ENCODE results near the gene TGM6.
A peak's percentile ranks its signal among the peaks of the same experiment; 100 is the strongest.

The TGM6 gene

DNA sequence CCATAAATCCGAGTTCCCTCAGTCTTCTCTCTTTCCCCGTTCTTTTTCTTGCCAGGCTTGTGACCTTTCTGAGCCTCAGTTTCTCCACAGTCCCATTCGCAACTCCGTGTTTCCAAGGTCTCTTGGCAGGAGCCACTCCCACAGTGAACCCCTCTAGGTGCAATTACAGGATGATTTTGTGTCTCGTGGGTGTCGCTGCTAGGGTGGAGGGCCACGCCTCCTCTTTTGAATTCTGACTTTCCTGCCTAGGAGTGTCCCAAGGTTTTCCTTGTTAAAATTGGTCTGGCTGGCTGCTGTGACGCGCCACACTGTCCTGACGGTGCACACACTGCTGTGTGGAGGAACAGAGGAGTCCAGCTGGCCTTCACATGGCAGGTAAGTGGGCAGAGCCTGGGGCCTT is at the start of gene TGM6:
TGM6 (plus strand) TSS at position 301 of the 400 bp plus-strand sequence; CDS start at position 369, 68 bp downstream.
- DNase-seq (ENCODE audit: low read depth) = no peak

DNA sequence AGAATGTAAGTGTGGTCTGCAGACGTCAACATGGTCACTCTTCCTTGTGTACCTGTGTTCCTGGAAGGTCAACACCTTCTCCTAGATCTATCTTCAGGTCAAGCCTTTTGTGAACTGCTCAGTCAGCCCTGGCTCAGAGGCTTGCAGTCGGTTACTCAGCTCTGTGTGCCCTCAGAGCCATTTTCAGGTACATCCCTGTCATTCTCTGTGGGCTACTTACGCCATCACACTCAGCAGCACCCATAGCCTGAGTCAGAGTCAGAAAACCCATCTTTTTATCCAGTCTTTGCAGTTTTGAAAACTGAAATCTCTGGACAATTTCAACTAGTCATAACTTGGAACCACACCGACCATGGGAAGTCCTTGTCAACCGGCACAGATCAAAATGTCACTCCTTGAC is 49.6 kb upstream of the TGM6 start:
- DNase-seq (ENCODE audit: low read depth) = no peak

DNA sequence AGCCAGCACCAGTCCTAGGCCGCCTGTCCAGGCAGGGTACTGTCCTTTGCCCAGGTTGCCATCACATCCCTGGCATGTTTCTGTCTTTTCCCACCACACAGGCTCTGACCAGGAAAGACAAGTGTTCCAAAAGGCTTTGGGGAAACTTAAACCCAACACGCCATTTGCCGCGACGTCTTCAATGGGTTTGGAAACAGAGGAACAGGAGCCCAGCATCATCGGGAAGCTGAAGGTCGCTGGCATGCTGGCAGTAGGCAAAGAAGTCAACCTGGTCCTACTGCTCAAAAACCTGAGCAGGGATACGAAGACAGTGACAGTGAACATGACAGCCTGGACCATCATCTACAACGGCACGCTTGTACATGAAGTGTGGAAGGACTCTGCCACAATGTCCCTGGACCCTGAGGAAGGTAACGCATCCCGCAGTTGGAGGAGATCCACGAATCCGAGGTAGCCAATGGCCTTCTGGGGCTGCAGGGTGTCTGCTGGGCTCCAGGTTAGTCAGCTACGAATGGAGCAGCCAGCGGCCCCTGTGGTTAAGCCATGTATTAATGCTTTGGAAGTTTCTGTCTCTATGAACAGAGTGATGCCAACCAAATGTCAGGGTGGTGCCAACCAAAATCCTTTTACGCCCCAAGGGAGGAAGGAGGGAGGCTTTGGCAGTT is 48.7 kb upstream of the TGM6 start:
- DNase-seq (ENCODE audit: low read depth) = no peak

DNA sequence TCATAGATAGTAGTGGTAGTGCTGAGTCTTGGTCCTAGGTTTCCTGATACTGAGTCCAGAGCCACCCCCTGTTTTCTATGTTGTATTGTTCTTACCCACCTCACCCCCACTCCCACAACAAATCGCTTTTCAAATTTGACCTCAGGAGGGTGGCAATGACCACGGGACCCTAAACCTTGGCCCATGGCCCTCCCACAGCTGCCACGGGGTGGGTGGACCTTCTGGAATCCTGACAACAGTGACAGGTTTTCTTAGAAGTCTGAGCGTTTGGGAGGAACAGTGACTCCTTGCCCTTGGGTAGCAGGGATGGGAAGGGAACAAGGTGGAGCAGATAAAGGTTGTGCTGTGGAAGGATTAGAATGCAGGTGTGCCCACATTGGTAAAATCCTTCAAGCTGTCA is 48.0 kb upstream of the TGM6 start:
- DNase-seq (ENCODE audit: low read depth) = no peak

DNA sequence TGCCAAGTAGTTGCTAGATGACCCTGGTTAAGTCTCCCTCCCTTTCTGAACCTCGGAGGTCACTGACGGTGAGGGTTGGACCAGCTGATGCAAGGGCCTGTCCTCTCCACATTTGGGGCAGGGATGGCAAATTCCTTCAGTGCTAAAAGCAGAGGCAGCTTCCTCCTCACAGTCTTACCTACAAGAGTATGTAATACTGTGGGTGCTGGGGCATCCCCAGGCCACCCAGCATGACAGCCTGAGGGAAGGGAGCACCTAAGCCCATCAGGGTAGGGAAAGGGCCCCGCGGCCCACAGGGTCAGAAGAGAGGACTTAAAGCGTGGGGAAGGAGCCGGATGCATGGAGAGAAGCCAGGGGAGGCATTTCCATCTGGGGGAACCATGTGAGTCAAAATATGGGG is 46.9 kb upstream of the TGM6 start:
- DNase-seq (ENCODE audit: low read depth) = no peak

DNA sequence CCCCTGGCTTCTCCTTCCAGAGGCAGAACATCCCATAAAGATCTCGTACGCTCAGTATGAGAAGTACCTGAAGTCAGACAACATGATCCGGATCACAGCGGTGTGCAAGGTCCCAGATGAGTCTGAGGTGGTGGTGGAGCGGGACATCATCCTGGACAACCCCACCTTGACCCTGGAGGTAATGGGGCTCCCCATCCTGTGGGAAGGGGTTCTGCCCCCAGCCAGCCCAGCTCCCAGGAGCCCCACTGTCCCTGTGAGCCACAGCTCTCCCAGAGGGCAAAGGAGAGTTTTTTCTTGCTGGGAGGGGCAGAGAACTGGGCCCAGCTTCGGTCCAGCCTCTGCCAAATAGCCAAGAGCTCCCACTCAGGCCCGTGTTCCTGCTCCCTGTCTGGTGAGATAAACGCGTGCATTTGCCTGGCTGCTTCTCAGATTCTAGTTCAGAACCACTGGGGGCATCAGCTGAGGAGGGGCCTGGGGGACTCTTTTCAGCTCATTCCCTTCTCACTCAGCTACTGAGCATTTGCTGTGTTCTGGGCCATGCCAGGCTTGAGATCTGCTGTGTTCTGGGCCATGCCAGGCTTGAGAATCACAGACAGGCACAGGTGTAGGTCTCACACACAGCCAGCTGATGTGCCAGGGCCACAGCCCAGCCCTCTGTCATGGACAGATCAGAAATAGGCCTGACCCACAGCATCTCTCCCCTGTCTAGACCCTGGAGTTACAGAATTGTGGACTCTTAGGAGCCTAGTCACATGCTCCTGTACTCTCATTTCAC is 45.4 kb upstream of the TGM6 start:
- no peak for DNase-seq (ENCODE audit: low read depth)

DNA sequence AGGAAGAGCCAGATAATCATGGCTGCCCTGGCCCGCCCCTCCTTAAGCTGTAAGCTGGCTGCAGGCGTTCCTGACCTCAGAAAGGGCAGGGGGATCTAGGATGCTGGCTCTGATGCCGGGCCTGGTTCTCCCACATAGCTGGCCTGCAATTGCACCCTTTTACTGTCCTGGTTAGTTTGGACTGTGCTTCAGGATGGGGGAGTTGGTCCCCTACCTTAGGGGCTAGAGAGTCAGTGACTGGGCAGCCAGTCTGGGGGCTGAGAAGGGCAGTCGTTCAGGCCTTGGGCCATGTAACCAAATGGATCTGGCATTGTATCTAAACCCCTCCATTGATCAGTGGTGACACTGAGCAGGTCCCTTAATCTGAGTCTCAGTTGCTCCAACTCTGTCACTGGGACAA is 44.2 kb upstream of the TGM6 start:
- DNase-seq (ENCODE audit: low read depth) = no peak

DNA sequence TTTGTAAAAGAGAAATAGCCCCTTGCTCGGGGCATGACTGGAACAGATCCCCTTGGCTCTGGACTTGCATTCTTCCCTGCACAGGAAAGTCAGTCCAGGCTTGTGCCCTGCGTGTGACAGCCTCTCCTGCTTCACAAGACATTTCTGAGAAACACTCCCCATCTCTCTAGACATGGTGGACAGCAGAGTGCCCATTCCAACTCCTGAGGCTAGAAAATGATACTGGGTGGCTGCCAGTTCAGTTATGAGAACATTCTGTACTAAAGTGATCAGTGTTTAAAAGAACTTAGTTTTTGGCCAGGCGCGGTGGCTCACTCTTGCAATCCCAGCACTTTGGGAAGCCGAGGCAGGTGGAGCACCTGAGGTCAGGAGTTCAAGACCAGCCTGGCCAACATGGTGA is 43.6 kb upstream of the TGM6 start:
- no peak for DNase-seq (ENCODE audit: low read depth)

DNA sequence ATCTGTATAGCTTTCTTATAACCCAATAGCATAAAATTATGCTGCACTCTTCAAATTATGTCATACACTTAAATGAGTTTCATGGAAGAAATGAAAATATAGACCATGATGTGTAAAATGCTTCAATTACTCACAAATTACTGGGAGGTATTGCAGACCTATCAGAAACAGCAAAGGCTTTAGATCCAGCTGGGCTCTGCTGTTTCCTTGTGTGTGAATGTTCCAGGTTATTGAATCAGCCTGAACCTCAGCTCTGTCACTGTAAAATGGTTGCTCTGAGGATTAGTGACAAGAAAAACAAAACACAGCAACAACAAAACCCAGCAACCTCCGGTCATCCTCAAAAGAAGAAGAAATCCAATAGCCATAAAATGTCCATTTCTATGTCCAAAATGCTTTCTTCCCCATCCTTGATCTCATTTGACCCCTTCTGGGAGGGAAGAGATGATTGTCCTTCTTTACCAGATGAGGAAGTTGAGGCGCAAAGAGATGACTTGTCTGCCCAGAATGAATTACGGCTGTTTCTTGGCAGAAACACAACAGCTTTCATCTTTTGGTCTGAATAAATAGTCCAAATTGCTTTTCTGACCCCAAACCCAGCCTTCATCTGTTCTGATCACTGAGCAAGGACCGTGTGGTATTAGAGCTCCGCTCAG is 42.2 kb upstream of the TGM6 start:
- DNase-seq (ENCODE audit: low read depth) = no peak

DNA sequence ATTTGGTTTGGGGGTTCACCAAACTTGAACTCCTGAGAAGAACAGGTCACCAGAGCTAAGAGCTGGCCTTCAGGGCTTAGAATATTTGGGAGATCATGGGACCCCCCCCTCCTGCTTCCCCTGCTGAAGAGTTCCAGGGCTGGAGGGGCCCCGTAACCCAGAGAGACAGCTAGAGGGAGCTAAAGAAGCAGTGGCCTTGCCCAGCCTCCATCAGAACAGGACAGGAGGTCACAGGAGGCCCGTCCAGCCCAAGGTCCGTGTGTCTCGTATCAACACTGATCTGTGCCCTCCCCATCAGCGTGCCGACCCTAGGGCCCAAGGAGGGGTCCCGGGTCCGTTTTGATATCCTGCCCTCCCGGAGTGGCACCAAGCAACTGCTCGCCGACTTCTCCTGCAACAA is 40.6 kb upstream of the TGM6 start:
- no peak for DNase-seq (ENCODE audit: low read depth)

DNA sequence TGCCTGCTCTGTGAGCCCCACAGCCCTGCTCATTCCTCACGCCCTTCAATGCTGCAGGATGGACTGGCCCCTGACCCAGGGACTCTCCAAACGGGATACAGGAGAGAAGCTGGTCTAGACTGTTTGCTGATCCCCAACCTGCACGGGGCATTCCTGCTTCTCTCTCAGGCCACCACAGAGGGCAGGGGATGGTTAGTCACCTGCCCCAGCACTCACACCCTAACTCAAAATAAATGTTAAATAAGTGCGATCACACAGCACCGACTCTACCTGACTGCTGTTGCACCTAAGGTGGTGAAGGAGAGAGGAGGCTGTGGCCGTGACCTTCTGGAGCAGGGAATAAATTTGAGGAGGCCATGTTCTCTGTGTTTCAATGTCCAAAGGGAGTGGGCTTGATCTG is 39.9 kb upstream of the TGM6 start:
- DNase-seq (ENCODE audit: low read depth) = no peak

DNA sequence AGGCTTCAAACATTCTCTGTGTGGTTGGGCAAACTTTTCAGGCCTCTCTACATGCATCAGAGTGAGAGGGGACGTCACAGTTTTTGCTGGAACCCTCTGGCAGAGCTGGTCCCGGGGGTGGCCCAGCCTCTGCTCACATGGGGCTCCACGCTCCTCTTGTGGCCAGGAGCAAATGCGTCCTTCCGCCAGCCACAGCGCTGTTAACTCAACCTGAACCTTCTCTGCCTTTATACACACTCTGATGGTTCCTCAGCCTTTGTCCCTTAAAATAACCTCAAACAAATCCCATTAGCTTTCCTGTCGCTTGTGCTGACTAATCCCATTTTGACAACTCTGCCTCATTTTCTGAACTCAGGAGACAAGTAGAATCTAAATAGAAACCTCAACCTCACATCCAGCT is 39.4 kb upstream of the TGM6 start:
- no peak for DNase-seq (ENCODE audit: low read depth)

DNA sequence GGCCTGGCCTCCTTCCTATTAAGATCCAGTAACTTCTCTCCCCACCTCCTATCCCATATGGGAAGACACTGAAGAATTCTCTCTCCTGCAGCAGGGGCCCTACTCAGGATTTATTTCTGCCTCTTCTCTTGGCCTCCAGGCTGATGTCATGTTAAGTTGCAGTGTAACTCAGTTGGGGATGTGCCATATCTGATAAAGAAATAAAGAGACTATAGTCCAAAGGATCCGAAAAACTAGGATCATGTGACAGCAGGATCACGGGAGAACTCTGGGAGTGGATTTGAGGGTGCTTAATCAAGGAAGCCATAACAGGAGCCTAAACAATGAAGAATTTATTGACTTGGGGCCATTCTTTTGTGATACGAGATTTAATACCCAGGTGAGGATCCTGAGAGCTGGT is 38.5 kb upstream of the TGM6 start:
- no peak for DNase-seq (ENCODE audit: low read depth)

DNA sequence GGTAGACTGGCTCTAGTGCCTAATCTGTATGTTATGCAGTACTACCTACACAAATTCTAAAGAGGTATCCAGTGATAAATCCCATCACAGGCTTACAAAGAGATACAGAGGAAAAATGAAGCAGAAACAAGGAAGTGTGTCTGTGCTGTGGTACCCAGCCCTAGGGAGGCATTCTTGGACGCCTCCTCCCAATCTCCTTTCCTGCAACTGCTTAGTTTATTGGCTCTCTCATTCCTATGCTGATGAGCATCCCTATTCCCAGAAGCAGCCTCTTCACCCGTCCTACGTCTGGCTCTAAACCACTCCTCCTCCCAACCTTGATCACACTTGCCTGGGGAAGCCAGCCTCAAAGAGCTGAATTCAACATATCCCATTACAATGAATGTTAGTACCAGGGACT is 34.5 kb upstream of the TGM6 start:
- DNase-seq (ENCODE audit: low read depth) = no peak

DNA sequence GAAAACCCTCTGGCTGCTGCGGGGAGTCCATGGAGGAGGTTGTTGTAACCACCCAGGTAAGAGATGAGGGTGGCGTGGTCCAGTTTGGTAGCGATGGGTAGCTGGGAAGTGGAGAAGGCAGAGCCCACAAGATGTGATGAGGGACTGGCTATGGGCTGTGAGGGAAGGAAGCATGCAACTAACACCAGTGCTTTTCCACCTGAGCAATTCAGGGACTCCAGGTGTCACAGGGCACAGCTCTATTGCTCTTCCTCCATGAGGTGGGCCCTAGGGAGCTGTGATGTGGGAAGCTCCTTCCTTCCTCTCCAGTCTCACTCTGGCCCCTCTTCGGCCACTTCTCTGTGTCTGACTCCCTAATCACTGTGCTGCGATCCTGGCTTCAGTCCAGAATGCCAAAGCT is 32.4 kb upstream of the TGM6 start:
- DNase-seq (ENCODE audit: low read depth) = no peak

DNA sequence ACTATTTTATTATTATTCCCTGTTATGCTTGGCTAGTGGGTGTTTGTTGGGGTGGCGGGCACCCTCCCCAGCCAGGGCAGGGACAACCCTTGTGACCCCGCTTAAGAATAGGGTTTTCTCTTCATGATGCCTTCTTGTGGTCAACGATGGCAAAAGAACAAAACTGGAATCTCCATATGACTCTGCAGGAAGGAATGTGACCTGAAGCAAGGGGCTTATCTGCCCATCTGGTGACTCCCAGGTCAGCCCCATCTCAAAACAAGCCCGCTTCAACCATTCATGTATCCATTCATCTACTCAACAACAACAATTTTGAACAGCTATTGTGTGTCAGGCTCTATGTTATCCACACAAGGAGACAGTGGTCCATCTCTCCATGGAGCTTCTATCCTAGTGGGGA is 30.9 kb upstream of the TGM6 start:
- no peak for DNase-seq (ENCODE audit: low read depth)

DNA sequence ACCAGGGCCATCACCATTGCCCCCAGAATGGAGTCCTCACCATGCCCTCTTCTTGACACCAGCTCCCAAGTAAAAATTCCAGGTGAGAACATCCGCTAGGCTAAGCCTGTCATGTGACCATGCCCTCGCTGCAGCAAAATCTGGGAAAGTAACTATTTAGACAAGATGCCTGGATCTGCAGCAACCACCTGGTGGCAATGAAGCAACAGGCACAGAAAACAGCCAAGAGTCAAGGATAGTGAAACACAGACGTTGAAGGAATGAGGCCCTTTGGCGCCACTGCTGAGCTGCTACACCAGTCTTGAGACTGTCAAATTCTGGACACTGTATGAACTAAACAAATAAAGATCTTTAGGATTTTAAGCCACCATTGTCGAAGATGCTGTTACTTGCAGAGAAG is 30.1 kb upstream of the TGM6 start:
- DNase-seq (ENCODE audit: low read depth) = no peak

DNA sequence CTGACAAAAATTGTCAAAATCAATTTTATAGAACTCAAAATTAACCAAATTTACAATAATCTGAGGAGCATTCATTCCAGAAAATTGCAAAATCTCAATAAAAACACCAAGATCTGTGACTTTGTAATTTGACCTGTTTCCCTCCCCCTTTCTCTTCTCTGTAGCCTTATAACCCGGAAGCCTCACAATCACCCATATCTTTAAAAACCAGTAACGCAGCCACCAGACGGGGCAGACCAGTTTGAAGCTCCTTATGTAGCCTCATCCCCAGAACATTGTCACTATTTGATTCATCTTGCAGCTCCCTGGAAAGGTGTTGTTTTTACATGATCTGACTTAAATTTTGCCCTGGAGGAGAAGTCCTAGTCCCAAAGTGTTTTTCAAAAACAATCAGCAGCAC is 27.5 kb upstream of the TGM6 start:
- DNase-seq (ENCODE audit: low read depth) = peak; percentile 48

DNA sequence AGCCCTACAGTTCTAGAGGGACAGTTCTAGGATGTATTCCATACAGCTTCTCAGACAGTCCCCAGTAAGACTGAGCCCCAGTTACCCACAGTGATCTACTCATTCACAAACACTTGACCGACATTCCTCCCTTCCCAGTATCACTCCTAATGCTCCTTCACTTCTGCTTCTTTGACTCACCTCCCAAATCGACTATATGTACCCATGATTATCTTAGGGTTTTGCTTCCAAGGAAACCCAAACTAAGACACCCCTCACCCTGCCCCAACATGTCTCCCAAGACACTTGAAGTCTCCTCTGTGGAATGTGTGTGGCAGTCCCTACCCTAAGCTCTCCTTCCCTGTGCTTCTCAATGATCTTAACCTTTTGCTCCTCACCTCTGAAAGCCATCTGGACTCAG is 23.6 kb upstream of the TGM6 start:
- DNase-seq (ENCODE audit: low read depth) = no peak

DNA sequence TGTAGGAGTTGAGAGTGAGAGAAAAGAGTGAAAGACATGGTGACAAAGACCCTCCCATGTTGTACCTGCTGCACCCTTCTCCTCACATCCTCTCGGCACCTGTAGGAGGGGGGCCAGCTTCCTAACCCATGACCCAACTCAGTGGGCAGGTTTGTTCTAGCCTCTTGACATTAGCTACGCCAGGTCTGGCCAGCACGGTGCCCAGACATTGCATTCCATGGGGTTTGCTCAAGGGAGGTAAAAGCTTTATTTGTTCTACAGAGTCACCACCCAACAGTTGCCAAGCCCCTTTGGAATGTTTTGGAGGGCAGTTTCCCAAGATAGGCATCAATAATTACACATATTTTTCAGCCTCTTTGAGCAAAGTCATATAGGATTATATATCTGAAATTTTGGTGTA is 22.7 kb upstream of the TGM6 start:
- DNase-seq (ENCODE audit: low read depth) = no peak

DNA sequence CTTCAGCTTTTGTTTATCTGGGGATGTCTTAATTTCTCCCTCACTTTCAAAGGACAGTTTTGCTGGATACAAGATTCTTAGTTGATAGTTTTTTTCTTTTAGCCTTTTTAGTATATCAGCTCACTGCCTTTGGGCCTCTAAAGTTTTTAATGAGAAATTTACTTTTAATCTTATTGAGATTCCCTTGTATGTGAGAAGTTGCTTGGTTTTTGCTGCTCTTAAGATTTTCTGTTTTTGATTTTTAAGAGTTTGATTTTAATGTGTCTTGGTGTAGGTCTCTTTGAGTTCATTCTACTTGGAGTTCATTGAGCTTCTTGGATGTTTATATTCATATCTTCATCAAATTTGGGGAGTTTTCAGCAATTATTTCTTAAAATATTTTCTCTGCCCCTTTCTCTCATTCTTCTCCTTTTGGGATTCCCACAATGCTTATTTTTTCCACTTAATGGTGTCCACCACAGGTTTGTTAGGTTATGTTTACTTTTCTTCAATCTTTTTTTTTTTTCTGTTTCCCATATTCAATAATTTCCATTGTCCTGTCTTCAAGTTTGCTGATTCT is 19.6 kb upstream of the TGM6 start:
- no peak for DNase-seq (ENCODE audit: low read depth)

DNA sequence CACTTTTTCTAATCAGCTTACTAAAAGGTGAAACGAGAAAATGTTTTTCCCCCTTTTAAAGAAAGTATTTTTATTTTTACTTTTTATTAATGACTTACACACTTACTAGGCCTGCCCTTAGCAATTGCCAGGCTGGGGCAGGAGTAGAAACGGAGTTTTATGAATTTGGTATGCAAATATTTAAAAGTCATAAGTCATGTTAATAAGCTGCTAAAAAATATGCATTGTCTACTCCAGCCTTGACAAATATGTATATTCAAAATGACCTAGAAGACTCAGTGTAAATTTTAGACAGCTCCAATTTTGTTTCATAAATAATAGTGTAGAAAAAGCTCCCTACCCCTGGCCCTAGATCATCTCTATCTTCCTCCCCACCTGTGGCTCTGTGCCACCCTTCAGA is 17.5 kb upstream of the TGM6 start:
- no peak for DNase-seq (ENCODE audit: low read depth)

DNA sequence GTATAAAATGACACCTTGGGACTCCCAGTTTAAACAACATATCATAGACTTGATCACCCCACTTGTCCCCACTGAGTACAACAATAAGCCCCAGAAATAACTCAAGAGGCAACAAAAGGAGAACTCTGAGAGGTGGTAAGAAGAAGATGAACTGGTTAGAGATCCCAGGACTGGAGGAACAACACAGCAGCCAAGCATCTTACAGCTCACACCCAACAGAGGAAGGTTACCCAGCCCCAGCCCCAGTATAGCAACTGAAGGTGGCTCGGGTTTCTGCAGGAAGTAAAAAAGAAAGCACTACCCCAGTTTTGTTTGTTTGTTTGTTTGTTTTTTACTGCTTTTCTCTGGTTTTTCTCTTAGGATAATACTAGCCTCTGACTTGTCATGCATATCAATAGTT is 17.1 kb upstream of the TGM6 start:
- no peak for DNase-seq (ENCODE audit: low read depth)
